Activated naive CD4-positive, alpha-beta T cell treated with Interleukin-2 at 50 U/mL for 16 hours (primary cell): ENCODE measurements around the gene RERE.

Experiments
- DNase-seq: peaks from one replicate; pipeline ENCODE4 v3.0.0-alpha.2; 2020

Gene RERE

GRCh38 chr1:8435569-8436071, 381.8 kb downstream of the RERE start:
- DNase-seq = no peak

GRCh38 chr1:8434101-8434500, 383.3 kb downstream of the RERE start:
- no peak for DNase-seq

GRCh38 chr1:8431784-8432183, 385.7 kb downstream of the RERE start:
- no peak for DNase-seq

- peak; percentile 37 for DNase-seq
Observed at GRCh38 chr1:8431019-8431418, 386.4 kb downstream of the RERE start.

GRCh38 chr1:8430476-8430875, 387.0 kb downstream of the RERE start:
- no peak for DNase-seq

- no peak for DNase-seq
Observed at GRCh38 chr1:8429549-8430110, 387.8 kb downstream of the RERE start.

- no peak for DNase-seq
Observed at GRCh38 chr1:8428441-8428840, 389.0 kb downstream of the RERE start.

DNA sequence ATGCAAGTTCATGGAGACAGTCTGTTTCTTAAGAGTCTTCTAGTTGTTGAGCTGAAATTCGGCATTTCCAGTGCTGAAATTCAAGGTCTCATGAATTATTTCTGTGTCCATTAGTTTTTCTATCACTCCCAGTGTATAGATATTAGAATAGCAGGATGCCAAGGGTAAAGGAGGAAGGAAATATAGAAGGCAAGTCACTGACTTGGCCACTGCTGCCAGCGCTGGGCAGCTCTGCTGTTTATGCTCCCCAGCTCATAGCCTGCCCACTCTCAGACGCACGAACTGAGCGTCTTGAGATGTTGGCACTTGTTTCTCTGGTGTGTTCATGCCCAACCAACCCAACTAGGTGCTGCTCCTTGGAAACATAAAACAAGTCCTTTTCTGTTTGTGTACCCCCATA, 389.5 kb downstream of the RERE start:
- no peak for DNase-seq

GRCh38 chr1:8427493-8427892, 389.9 kb downstream of the RERE start:
- no peak for DNase-seq

DNA sequence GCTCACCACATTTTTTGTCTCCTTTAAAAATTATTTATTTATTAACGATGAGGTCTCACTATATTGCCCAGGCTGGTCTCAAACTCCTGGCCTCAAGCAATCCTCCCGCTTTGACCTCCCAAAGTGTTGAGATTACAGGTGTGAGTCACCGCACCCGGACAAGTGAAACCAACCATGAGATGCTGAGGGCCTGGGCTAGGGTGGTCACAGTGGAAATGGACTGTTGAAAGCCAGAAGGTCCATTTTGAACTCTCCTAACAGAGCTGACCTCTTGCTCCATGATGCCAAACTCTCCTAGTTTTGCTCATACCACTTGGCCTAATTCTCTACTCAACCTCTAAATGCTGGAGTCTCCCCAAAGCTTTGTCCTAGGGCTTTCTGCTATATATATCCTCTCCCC, 390.4 kb downstream of the RERE start:
- no peak for DNase-seq

GRCh38 chr1:8425781-8426161, 391.7 kb downstream of the RERE start:
- DNase-seq = no peak

GRCh38 chr1:8425150-8425780, 392.2 kb downstream of the RERE start:
- DNase-seq = no peak

- peak; percentile 35 for DNase-seq
Observed at GRCh38 chr1:8424539-8425116, 392.8 kb downstream of the RERE start.

DNA sequence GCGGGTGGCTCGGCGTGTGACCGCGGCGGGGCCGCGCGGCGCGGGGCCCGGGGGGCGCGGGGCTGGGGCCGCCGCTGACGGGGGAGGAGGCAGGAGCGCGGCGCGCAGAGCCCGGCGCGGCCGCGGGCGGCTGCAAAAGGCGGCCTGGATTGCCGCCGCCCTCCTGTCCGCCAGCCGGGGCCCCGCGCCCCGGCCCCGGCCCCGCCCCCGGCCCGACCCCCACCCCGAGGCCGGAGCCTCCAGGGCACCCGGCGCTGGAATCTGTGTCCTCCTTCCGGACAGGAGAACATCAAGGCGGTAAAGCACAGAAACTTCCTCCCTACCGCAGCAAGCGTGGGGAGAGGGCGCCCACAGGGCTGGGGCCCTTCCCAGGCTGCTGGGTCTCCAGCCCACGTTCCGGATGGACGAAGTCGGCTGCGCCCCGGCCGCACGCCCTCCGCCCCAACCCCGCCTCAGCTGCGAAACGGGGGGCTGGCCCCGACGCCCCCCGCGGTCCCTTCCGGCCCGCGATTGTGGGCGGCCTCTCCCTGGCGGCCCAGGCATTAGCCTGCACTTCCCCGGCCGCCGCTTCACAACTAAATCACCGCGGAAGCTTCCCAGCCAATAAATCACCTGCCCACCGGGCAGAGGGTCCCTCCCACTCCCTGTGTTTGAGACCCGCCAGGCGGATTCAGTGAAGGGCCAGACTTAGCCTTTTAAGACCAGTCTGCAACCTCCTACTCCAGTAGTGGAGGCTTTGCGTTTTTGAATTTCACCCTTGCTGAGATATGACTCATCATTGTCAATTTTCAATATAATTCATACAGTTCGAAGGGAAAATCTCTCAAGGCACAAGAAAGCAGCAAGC, 393.5 kb downstream of the RERE start:
- peak; percentile 55 for DNase-seq

DNA sequence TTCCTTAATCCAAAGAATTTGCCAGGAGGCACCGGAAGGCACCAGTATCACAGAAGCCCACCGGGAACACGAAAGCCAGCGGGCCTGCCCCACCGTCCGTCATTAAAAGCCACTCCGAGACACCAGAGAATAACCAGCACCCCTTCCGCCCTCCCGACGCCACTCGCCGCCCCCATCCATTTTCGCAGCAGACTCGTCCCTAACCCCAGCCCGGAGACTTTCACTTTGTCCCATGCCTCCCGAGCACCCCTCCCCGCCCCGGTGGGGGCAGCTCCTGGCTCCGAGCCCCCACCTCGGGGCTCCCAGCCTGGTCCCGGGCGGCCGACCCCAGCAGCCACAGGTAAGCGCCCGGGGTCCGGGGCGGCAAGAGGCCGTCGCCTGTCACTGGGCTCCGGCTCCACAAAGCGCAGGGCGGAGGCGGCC, 394.2 kb downstream of the RERE start:
- peak; percentile 54 for DNase-seq

GRCh38 chr1:8422510-8423268, 394.8 kb downstream of the RERE start:
- peak; percentile 16 for DNase-seq

DNA sequence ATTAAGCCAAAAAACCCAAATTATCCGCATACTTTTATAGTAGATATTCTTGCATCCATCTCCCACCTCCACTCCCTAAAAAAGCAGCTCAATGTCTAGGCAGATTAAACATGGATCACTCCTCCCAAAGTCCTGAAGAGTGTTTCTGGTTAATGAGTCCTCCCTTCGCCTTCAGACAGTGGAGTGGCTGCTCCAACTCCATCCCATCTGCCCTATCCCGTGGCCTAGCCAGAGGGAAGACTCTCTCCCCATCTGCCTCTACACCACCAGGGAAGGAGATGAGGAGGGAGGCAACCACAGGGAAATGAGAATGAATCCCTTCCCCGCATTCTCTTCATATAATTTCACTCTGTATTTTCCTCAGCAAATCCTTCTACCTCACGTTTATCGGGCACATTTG, 395.7 kb downstream of the RERE start:
- no peak for DNase-seq

GRCh38 chr1:8420318-8420717, 397.1 kb downstream of the RERE start:
- no peak for DNase-seq

DNA sequence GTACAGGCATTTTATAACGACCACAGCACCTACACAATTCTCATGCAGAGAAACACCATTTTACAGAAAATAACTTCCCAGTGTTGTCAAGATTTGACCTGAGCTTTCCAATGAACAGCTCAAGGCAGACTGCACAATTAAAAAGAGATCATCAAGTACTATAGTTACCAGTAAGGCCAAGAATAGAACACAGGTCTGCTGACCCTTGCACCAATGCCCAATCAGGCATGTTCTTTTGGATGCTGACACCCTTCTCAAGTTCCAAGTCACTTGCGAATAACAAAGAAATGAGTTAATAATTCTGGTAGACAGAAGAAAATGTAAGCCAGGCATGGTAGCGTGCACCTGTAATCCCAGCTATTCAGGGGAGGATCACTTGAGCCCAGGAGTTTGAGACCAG, 397.6 kb downstream of the RERE start:
- DNase-seq = no peak

GRCh38 chr1:8419172-8419571, 398.3 kb downstream of the RERE start:
- no peak for DNase-seq

DNA sequence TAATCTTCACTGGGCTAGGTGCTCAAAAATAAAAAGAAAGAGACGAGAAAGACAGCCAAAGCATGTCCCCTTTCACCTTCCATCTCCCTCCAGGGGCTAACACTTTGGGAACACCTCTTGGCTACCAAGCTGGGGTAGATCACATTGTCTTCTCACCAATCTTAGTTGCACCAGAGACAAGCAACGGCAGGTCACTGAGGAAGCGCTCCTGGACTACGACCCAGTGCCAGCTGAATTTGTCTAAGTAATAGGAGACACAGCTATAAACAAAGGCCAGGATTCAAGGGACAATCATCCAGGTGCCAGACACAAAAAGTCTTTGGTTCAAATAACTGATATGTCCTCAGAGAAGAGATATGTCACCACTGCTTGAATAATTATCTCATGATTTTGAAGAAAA, 399.1 kb downstream of the RERE start:
- no peak for DNase-seq

DNA sequence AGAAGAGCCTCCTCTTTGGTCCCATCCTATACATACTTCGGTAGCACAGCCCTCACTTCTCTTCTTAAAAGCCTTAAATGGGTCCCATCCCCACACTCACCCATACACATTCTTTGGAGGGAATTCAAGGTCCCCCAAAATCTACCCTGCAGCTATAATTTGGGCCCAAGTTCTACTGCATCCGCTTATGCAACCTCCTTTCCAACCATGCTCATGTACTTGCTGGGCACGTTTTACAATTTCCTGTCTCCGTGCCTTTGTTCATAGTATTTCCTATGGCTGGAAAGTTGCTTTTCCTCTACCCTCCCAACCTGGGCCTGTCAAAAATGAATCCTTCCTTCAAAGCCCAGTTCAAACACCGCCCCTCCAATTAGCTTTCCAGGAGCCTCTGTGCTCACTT, 399.8 kb downstream of the RERE start:
- no peak for DNase-seq

DNA sequence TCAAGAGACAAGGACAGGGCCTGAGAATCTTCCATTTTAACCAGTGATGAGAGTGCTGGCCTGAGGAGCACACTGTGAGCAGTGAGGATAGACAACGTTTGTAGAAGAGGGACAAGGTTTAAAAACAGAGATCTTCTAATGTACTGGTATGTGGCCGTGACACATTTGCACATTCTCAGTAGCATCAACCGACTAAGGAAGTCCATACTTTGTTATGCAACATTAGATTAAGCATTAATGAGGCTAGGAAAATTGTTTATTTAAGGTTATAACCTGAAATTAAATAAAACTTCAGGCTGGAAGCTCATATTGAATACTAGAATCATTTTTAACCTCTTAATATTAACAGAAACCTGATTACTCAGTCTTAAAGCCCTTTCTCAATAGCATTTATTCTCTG, 400.6 kb downstream of the RERE start:
- no peak for DNase-seq
